Hepatic stellate cell (primary cell): Measurements from ENCODE around the gene RHOV.

Experiments
- DNase-seq: peaks from one replicate; pipeline ENCODE4 v3.0.0; 2011; ENCODE audit warnings: low spot score

The RHOV gene, protein sequence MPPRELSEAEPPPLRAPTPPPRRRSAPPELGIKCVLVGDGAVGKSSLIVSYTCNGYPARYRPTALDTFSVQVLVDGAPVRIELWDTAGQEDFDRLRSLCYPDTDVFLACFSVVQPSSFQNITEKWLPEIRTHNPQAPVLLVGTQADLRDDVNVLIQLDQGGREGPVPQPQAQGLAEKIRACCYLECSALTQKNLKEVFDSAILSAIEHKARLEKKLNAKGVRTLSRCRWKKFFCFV

DNA sequence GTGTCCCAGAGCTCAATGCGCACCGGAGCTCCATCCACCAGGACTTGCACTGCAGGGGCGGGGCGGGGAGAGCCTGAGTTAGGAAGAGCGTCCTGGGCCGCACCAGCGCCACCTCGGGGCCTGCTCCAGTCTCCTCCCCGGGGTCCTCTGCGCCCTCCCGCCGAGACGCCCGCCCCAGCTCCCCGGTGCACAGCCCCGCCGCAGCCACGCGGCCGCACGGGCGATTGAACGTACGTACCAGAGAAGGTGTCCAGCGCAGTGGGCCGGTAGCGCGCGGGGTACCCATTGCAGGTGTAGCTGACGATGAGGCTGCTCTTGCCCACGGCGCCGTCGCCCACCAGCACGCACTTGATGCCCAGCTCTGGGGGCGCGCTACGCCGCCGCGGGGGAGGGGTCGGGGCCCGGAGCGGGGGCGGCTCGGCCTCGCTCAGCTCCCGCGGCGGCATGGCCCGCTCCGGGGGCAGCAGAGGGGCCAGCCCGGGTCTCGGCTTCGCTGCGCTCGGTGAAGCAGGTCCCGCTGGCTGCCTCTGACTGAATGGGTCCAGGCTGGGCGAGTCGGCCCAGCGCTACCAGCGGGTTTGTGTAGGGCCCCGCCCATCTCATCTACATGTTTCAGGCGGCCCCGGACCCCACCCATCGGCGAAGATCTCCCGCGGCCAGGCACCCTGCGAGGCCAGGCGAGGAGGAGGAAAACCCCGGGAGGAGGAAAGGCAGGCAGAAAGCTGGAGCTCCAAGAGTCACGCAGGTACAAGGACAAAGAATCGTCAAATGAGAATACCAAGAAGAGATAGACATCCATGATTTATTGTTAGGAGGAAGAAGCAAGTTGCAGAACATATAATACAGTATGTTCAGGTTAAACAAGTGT, at the start of gene RHOV:
TSS of gene RHOV (minus strand) at position 541 of the 868 bp plus-strand sequence. CDS start at position 446, 95 bp downstream.
- peak; percentile 52 for DNase-seq

DNA sequence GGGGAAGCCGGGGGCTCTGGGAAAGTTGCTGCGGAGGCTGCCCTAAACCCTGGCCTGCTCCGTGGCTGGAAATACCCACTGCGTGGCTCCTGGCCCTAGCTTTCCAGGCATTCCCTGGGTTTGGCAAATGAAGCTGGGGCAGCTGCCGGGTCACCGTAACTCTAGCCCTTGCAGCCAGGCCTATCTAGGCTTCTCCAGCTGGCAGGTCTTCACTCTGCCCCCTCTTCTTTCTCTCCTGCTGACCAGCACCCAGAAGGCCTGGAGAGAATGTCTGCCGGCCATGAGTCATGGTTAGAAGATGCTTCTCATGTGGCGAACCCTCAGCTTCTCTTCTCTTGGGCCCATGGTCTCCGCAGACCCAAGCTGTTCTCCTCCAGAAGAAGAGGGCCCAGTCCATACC, 49.5 kb upstream of the RHOV start:
- no peak for DNase-seq

DNA sequence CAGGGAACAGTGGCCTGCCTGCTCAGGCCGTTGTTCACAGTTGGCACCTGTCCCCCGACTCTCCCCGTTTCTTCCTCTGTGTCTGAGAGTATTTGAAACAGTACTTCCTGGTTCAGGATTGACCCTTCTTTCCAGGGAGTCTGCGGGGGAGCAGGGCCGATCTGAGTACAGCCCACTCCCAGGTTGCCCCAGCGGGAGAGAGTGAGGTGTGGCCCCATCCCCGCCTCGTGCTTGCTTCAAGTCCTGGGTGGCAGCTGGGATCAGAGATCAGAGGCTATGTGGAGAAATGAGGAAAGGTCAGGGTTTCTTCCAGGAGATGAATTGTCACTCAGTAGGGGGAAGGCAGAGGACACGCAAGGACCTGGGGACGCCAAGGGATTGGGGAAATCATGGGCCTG, 48.6 kb upstream of the RHOV start:
- DNase-seq, result no peak

DNA sequence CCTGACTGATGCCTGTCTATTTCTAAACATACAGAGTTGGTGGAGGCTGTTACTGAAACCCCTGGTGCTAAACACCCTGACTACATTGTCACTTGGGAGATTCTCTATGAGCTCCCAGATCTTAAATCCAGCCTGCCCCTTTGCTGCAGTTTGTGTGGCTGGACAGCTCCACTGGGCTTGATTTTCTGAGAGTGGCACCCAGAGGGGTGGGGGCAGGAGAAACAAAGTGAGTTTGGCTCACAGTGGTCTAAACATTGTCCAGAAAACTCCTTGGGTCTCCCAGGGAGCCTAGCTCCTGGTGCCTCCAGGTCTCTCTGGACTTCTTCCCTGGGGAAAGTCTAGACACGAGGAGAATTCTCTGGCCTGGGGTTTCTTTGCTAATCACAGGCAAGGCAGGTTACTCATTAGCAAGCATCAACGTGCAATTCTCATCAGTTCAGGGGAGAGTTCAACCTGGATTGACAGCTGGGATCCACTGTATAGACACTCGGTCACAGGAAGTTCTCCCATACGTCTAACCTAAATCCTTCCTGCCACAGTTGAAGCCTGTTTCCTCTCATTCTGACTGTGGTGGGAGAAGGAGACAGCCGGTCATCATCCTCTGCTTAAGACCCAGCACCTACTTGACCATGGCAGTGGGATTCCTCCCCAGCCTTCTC, 48.0 kb upstream of the RHOV start:
- DNase-seq, result no peak

DNA sequence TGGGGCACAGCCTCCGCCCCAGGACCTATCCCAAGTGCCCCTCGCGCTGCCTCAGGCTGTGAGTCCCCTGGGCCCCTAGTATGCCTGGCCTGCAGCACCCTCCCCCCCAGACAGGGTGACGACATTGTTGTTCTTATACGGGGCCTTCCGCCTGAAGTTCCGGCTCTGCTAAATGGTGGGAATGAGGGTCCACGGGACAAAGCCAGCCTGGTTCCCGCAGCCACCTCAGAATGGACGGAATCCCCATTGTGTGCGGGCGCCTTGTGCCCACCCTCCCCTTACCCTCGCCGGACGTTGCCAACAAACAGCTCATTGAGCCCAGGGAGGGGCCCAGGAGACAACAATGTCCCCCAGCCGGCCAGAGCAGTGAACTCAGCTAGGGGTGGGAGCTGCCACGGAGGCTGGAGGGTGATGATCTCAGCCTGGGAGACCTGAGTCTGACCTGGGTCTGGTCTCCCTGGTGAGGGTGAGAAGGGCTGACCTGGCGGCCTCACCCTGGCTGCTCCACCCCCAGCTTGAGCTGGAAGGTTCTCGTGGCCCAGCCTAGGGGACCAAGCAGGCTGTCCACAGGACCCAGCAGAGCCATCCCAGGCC, 44.9 kb upstream of the RHOV start:
- no peak for DNase-seq

DNA sequence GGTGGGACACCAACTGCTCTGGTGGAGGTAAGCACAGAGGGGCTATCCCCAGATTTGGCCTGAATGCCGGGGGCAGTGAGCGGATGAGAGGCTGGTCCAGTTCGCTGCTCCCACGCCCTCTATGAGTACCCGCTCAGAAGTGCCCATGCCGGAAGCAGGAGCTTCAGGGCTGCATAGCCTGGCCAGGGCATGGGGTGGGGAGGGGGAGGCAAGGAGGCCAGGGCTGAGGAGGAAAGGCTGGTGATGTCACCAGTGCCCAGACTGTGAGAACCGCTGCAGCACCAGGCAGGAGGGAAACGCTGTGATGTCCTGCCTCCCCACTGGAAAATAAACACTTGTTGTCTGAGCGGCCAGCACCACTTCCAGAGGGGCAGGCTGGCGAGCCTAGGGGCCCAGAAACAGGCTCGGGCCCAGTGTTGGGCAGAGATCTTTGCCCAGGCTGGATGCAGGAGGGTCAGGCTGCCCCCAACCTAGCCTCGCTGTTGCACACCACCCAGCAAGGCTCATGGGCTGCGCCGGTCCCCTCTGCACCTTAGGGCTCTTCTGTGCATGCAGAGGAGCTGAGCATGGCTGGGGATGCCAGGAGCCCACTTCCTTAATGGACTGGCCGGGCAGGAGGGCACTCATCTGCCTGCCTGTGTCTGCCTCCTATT, 44.2 kb upstream of the RHOV start:
- no peak for DNase-seq

DNA sequence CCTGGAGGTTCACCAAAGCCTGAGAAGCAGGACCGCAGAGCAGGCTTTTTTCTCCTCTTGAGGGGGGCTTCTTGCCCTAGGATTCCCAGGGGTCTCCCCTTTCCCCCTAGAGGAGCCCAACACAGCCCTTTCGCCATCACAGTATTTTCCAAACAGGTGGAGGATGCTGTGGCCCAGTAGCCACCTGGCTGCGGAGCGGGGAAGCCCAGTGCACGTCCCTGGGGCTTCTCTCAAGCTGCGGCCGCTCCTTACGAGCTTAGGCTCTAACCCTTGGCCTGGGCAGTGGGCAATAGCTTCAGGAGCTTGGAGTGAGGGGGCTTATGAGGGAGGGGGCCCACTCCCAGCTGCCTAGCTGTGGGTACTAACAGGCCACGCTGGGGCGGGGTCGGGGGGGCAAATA, 43.6 kb upstream of the RHOV start:
- DNase-seq, result no peak

DNA sequence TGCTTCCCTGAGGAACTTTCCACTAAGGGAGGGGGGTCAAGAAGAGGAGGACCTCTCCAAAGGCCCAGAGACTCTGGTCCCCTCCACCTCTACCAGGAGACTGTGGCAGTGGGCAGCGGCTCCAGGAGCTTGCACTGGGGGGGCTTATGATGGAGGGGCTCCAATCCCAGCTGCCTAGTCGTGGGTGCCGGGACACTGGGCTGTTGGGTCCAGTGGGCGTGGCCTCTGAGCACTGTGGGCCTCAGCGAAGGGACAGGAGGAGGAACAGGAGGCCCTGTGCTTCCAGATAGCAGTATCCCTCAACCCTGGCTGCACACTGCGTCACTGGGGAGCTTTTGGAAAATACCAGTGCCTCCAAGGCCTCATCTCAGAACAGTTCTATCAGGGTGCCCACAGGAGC, 41.6 kb upstream of the RHOV start:
- no peak for DNase-seq

DNA sequence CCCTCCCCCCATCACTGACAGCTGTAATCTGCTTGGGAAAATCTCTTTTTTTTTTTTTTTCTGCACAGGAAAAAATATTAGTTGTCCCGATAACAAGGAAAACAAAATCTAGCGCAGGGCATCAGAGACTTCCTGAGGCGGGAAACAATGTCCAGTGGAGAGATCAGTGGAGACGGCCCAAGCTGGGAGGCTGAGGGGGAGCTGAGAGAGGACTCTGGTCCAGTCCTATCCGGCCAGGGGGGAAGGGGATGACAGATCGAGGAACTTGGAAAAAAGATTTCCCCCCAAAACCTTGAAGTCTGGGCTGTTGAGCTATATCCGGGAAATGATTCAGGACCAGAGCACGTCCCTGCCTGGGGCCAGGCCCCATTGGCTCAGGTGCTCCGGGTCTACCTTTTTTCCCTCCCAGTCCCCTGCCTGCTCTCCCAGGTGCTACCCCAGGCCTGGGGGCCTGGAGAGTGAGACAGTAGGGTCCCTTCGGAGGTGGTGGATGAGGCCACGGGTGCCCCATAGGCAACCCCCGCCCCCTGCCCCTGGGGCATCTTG, 41.2 kb upstream of the RHOV start:
- DNase-seq, result no peak

DNA sequence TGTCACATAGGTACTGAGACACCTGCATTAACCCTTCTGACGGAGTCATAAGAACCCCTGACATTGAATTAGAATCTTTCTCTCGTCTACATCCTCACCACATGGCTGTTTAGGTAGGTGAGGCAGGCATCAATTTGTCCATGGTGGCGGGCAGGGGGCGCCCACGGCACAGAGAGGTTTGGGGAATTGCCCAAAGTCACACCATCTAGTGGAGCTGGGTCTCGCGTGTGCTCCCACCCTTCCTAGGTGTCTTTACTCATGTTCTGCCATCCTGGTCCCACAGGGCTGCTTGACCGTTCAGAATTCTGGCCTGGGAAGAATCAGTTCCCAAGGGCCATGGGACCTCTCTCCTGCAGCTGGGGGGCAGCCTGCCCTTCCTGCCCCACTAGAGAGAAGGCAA, 40.5 kb upstream of the RHOV start:
- DNase-seq, result no peak

DNA sequence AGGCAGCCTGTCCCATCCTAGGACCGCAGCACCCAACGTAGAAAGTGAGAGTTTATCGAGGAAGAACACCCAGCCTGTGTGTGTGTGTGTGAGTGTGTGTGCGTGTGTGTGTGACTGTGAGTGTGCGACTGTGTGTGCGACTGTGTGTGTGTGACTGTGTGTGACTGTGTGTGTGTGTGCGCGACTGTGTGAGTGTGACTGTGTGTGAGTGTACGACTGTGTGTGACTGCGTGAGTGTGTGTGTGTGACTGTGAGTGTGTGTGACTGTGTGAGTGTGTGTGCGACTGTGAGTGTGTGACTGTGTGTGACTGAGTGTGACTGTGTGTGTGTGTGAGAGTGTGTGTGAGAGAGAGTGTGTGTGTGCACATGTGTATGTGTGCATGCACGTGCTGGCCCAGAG, 40.0 kb upstream of the RHOV start:
- DNase-seq, result no peak

DNA sequence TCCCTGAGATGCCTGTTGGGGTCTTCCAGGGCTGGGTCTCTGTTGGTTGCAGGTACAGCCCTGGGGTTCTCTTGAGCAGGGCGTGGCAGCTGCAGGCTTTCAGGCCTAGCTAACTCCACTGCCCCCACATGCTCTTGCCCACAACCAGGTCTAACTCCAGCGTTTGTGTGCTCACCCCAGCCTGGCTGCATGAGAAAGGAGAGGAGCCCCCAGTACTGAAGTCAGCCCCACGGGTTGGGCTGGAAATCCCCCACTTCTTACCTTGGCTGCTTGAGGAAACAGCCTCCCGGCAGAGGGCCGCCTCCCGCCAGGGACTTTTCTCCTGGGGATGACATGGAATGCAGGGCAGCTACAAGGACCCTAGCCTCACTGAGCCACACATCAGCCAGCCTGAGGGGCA, 38.4 kb upstream of the RHOV start:
- no peak for DNase-seq

DNA sequence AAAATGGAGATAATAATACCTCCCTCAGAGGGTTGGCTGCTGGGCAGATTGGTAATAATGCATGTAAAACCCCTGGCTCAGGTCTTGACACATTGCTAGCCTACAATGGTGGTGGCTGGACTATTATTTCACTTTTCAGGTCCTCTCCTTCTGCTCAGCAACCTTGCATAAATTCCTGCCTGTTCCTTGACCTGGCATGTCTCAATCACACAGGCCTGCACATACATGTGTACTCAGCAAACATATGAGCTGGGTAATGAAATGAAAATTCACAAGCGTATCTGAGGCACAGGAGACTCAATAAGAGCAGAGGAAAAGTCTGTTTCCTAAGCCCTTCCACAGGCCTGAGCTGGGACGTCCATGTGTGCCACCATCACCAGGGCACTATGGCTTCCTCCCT, 37.7 kb upstream of the RHOV start:
- DNase-seq, result no peak

DNA sequence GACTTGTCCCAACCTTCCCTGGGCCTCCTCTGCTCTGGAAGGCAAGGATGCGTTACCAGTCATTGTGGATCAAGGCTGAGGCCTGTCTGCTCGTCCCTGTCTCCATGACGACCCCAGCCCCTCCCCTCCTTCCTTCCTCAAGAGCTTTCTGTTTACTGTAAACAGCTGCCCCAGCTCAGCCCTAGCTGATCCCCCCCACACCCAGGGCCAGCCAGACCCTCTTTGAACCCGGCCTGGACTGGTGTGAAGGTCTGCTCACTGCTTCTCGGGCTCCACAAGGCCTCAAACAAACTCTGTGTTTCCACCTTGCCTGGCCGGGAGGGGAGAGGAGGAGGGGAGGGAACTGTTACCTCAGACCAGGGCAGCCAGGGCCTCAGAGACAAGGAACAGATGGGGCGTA, 37.1 kb upstream of the RHOV start:
- no peak for DNase-seq

DNA sequence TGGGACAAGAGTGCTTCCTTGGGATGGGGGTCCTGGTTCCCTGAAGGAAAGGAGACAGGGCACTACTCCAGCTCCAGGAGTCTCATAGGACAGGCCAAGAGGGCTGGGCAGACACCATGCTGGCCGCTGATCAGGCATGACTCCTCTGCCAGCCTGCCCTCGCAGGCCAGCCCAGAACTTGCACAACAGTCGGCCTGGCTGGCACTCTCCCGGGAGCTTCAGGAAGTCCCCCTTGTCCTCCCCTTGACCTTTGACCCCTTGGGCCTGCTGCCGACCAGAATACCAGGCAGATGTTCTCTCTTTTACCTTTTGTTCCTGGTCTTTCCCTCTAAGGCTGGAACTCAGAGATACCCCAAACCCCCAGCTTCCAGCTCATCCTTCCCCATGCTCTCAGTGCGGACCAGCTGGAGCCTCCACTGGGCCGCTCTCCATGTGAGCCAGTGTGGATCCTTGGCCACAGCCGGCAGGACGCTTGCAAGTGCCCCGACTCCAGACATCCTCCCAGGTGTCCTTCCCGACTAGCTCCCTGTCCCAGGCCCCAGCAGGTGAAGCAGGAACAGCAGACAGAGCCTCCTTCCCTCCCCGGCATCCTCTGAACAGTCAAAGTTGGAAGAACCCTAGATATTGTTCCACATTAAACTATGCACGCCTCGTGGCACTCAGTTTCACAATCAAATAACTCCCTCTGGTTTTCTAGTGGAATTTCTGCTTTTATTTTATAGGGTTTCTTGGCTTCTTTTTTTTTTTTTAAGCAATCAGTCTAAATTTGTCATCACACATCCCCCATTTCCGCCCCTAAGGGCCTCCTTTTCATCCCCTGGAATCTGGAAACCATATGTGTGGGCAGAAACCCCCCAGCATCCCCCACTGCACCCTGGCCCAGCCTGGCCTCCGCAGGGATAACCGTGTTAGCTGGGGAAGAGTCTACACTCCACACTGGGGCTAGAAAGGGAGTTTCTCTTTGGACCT, 35.9 kb upstream of the RHOV start:
- DNase-seq, result no peak

DNA sequence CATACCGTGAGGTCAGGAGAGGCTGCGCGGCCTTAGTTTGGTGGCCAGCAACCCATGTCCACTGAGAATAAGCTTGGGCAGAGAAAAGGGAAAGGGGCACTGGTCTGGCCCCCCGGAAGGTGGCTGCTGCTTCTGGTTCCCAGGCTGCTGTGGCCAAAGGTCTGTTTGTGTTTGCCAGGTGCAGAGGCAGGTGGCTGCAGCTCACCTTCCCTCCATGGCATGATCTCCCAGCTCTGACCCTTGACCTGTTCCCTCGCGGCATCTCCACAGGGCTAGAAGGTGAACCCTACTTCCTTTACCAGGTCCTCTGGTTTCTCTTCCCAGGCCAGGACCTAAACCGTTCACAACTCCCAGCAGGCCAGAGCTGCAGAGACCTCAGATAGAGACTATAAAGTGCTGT, 34.1 kb upstream of the RHOV start:
- no peak for DNase-seq

DNA sequence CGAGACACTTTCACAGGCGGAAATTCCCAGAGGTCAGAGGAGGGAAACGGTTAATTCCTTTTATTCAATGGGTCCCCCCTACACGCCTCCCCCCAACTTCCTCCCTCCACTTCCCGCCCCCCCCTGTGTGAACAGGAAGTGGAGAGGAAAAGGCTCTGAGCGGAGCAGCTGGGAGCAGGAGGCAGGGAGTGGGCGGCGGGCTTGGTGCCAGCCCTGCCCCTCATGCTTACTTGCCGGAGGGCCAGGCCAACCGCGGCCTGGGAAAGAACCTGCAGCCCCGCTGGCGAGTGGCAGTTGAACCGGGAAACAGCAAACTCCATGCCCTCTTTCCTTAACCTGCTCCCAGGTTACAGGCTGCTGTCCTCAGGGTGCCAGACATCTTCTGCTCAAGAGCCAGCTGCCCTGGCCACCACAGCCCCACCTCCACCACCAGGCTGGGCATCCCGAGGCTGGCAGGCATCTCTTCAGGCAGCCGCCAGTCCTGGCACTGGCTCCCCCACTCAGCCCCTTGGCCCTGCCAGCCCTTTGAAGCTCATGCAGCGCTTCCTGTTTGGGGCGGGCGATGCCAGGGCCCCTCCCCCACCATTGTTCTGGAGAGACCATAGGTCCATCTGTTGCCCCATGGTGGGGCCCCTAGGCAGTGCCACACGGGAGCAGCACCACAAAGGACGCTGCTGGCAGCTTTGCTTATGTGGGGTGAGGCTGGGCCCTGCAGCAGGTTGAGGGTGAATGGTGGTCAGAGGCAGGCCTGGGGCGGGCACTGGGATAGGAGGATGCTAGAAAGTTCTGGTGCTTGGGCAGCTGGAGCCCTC, 33.2 kb upstream of the RHOV start:
- no peak for DNase-seq

DNA sequence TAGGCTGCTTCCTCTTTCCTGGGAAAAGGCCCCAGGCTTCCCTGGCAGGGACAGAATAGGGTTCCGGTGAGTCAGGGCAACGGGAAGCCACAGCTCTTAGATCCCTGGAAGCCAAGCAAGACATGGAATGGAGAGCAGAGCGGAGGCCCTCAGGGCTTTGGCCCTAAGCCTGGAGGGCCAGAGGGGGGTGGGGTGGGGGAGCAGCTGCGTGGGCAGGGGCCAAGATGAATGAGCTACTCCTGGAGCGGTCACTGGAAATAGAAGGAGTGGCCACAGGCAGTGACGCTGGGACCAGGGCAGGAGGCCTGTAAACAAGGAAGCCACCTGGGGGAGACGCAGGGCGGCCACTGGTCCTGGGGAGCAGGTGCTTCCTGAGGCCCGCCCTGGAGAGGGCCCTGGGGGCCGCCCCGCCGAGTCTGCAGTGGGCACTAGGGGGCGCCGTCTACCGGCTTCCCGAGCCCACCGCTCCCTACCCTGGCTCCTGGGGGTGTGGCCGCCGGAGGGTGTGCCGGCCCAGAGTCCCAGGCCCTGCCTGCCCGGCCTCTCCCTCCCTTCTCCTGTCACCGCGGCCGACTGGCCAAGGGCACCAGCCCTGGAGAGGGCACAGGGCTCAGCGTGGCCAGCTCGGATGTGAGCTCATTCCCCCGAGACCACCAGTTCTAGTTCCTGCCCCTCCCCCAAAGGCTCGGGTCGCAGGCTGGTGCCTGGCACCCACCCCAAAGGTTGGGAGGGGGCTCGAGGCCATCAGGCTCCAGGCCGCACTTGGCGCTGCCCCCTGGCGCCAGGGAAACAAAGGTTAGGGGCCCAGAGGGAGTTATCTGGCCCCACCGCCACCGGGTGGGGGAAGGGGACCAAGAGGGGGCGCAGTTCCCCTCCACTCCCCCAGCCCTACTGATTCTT, 32.3 kb upstream of the RHOV start:
- peak; percentile 86 for DNase-seq
